ENCODE measurements around the gene CTNNA2.
A peak's percentile ranks its signal among the peaks of the same experiment; 100 is the strongest.

CTNNA2 gene

DNA sequence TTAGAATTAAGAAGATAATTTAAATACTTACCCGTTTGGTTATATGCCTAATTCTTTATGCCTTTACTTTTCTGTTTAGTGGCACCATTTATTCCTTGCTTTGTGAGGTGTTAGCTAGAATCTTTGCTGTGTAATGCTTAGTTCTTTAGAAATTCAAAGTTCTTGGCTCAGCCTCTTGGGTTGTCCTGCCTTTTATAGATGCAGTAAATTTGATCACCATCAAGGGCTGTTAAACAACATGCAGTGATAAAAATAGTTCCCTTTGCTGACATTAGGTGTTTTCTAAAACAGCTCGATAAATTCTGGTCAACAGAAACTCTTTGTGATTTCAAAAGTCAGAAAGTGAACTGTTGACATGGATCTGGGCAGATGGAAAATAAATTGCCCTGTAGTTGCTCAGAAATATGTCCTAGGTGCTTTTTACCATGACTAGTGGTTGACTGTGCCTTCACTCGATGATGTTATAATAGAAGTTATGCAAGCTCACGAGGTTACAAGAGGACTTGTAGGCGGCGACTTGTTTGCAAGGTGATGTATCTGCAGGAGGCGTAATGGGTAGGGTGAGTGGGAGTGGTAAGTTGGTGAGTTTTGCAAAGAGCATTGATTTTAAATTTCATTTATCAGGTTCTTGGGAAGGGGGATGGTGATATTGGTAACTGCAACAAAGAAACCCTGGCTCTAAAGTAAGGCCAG lies 739.6 kb downstream of the CTNNA2 start:
- Histone ChIP-seq H3K36me3 (replicated peaks) (no peaks in the 10 kb centered on the region), H3K27me3 (replicated peaks) (no peaks in the 10 kb centered on the region), H3K27ac (no peak overlapping the region), H3K4me3 (ENCODE audit: low read depth, low read length) (no peak overlapping the region)
- in situ Hi-C loops (cut with HindIII; ENCODE audit: low pct_ligation_motif_present, low sequenced_read_pairs), result no loop called here
- DNase-seq, result no peak
- no peak for TF ChIP-seq CTCF (IDR thresholded peaks at IDR 0.05; ENCODE audit: low read depth, low read length, missing control alignments)

DNA sequence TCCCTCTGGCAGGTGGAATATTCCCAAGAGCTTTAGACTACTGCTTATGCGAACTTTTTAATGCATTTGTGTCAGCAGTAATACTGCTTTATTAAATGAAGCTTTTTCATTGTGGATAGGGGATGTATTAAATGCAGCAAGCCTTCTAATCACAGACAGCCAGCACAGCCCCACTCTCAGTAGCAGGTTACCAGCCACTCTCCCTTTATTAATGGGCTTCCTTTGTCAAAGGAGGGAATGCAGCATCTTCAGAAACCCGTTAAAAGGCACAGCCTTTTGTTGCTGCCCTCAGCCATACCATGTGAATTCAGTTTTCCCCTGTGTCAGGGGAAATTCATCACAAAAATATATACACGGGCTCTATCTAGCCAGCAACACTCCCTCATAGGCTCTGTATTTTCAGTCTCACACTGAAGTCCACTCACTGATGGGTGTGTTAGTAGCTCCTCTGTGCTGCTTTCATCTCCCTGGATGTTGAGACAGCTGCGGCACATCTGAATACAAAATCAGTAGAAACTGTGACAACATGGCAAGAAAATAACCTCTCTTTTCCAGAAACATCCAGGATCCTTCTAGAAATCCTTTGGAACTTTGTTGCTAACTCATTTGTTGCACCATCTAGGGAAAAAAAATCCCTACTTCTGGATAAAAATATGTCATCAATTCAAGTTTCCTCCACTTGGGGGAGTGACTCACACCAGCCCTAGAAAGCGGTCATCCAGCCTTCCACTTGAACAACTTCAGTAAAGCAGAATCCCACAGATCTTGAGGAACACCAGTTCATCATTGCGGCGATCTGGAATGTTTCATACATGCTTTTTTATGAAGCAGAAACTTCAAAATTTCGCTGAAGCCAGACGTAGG lies 743.3 kb downstream of the CTNNA2 start:
- Histone ChIP-seq H3K27ac (no peak overlapping the region), H3K4me3 (ENCODE audit: low read depth, low read length) (no peak overlapping the region), H3K27me3 (replicated peaks) (no peaks in the 10 kb centered on the region), H3K36me3 (replicated peaks) (no peaks in the 10 kb centered on the region)
- in situ Hi-C loops (cut with HindIII; ENCODE audit: low pct_ligation_motif_present, low sequenced_read_pairs), result no loop called here
- peak; percentile 18 for TF ChIP-seq CTCF (IDR thresholded peaks at IDR 0.05; ENCODE audit: low read depth, low read length, missing control alignments)
- no peak for DNase-seq

DNA sequence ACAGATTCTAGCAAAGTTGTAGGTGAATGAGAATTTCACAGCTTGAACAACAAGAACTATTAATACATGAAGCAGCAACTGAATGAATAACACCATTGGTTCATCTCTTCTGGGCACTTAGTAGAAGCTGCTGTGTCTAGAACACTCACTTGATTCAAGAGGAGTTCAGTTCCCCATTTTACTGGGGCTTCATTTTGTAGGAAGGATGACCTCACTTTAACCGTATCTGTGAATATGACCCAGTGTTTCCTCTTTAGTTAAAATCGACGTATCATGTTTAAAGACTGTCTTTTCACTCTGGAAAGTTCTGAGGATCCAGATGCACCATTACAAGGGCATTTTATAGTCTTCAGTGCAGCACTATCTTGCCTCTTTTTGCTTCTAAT lies 743.9 kb downstream of the CTNNA2 start:
- DNase-seq, result no peak
- Histone ChIP-seq H3K27ac (no peak overlapping the region), H3K27me3 (replicated peaks) (no peaks in the 10 kb centered on the region), H3K4me3 (ENCODE audit: low read depth, low read length) (no peak overlapping the region), H3K36me3 (replicated peaks) (no peaks in the 10 kb centered on the region)
- in situ Hi-C loops (cut with HindIII; ENCODE audit: low pct_ligation_motif_present, low sequenced_read_pairs), result no loop called here
- TF ChIP-seq CTCF (IDR thresholded peaks at IDR 0.05; ENCODE audit: low read depth, low read length, missing control alignments), result no peak

- no peak overlapping the region for H3K27ac ChIP-seq
- TF ChIP-seq CTCF (IDR thresholded peaks at IDR 0.05; ENCODE audit: low read depth, low read length, missing control alignments), result no peak
- H3K4me3 ChIP-seq (ENCODE audit: low read depth, low read length), result no peak overlapping the region
- in situ Hi-C loops (cut with HindIII; ENCODE audit: low pct_ligation_motif_present, low sequenced_read_pairs), result no loop called here
- DNase-seq, result no peak
- H3K27me3 ChIP-seq (replicated peaks), result no peaks in the 10 kb centered on the region
- H3K36me3 ChIP-seq (replicated peaks), result no peaks in the 10 kb centered on the region
Observed at GRCh38 chr2:80257450-80257849, 744.6 kb downstream of the CTNNA2 start.

GRCh38 chr2:80258341-80258740 lies 745.5 kb downstream of the CTNNA2 start:
- TF ChIP-seq CTCF (IDR thresholded peaks at IDR 0.05; ENCODE audit: low read depth, low read length, missing control alignments), result no peak
- Histone ChIP-seq H3K4me3 (ENCODE audit: low read depth, low read length) (no peak overlapping the region), H3K36me3 (replicated peaks) (no peaks in the 10 kb centered on the region), H3K27me3 (replicated peaks) (no peaks in the 10 kb centered on the region), H3K27ac (no peak overlapping the region)
- no peak for DNase-seq
- in situ Hi-C loops (cut with HindIII; ENCODE audit: low pct_ligation_motif_present, low sequenced_read_pairs), result no loop called here

Measured in brain microvascular endothelial cell (primary cell).